ENCODE measurements around the gene FMNL1.

DNA sequence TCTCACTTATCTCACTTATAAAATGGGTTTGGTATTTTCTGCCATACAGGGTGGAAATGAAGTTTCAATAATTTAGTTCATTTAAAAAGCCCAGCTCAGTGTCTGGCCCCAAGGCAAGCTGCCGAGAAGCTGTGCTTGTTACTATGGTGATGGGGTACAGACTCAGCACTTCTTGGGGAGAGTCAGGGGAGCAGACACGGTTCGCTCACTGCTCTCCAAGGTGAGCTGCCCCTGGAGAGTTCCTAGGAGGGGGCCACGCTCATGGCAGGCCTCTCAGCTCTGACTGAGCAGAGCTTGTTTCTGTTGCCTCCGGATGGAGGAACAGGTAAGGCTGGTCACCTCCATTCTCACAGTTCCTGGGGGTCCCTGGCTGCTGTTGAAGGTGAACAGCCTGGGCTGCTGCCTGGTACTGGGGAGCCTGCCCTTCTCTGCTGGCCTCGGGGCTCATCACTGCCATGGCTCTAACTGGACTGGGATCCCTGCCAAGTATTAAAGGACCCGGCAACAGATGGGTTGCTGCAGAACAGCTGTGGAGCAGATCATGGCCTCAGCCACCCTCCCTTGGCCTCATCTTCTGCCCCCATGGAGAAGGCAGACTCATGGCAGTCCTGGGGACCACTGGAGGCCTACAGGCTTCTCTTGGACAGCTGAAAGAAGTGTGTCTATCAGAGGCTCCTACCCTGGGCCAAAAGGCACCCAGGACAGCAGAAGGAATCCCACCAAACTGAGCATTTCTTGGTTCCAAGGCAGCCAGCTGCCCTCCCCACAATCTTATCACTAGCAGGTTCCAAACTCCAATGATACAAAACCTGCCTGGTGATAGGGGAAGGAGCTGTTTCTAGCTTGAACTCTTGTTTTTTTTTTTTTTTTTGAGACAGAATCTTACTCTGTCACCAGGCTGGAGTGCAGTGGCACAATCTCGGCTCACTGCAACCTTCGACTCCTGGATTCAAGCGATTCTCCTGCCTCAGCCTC is 66.1 kb downstream of the FMNL1 start:
- TF ChIP-seq, protein P1, sequence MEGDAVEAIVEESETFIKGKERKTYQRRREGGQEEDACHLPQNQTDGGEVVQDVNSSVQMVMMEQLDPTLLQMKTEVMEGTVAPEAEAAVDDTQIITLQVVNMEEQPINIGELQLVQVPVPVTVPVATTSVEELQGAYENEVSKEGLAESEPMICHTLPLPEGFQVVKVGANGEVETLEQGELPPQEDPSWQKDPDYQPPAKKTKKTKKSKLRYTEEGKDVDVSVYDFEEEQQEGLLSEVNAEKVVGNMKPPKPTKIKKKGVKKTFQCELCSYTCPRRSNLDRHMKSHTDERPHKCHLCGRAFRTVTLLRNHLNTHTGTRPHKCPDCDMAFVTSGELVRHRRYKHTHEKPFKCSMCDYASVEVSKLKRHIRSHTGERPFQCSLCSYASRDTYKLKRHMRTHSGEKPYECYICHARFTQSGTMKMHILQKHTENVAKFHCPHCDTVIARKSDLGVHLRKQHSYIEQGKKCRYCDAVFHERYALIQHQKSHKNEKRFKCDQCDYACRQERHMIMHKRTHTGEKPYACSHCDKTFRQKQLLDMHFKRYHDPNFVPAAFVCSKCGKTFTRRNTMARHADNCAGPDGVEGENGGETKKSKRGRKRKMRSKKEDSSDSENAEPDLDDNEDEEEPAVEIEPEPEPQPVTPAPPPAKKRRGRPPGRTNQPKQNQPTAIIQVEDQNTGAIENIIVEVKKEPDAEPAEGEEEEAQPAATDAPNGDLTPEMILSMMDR (IDR thresholded peaks at IDR 0.05) = no peak
- TF ChIP-seq EP300 (IDR thresholded peaks at IDR 0.05) (no peak), POLR2A (IDR thresholded peaks at IDR 0.05) (no peak)

Measured in stomach (tissue), 4 donors.